ENCODE results near the gene RXRA. TPM values are rescaled to one million over a fixed set of nuclear protein-coding genes. Genes with fewer than 3 reads are reported as not detected.

The RXRA gene
- polyA plus RNA-seq, 1 donor = 37.2 TPM

- no peak for DNase-seq
Measured at GRCh38 chr9:134400283-134400682, 74.0 kb downstream of the RXRA start.

- no peak for DNase-seq
Measured at GRCh38 chr9:134401391-134401790, 75.1 kb downstream of the RXRA start.

- DNase-seq = no peak
Measured at GRCh38 chr9:134402182-134402581, 75.9 kb downstream of the RXRA start.

GRCh38 chr9:134403292-134403681 is 77.0 kb downstream of the RXRA start:
- no peak for DNase-seq

GRCh38 chr9:134403682-134404301 is 77.5 kb downstream of the RXRA start:
- DNase-seq = no peak

- no peak for DNase-seq
Measured at GRCh38 chr9:134404376-134405358, 78.4 kb downstream of the RXRA start.

GRCh38 chr9:134405527-134405926 is 79.3 kb downstream of the RXRA start:
- no peak for DNase-seq

GRCh38 chr9:134406366-134407120 is 80.3 kb downstream of the RXRA start:
- no peak for DNase-seq

GRCh38 chr9:134407121-134407779 is 81.0 kb downstream of the RXRA start:
- peak; percentile 80 for DNase-seq

- no peak for DNase-seq
Measured at GRCh38 chr9:134408389-134408788, 82.1 kb downstream of the RXRA start.

GRCh38 chr9:134408939-134409737 is 82.9 kb downstream of the RXRA start:
- no peak for DNase-seq

- DNase-seq = no peak
Measured at GRCh38 chr9:134410071-134410834, 84.0 kb downstream of the RXRA start.

GRCh38 chr9:134410835-134411217 is 84.6 kb downstream of the RXRA start:
- no peak for DNase-seq

GRCh38 chr9:134411440-134412297 is 85.4 kb downstream of the RXRA start:
- no peak for DNase-seq

GRCh38 chr9:134412298-134412711 is 86.0 kb downstream of the RXRA start:
- DNase-seq = no peak

GRCh38 chr9:134413112-134413715 is 87.0 kb downstream of the RXRA start:
- no peak for DNase-seq

GRCh38 chr9:134413890-134414623 is 87.8 kb downstream of the RXRA start:
- peak; percentile 77 for DNase-seq

- DNase-seq = no peak
Measured at GRCh38 chr9:134414900-134415425, 88.7 kb downstream of the RXRA start.
